Activated CD4-positive, alpha-beta T cell treated with anti-CD3 and anti-CD28 coated beads, Interleukin-2, amount 50 U/mL, for 1 hour (primary cell): ENCODE measurements around the gene IL4R.
"Not testable (repeated sequence)": the region's sequence is repeated elsewhere in the genome, so short reads cannot be mapped to it uniquely, and the experiment has no call there.

Experiments used
- DNase-seq: peaks from one replicate; pipeline ENCODE4 v3.0.0-alpha.2; 2020

IL4R gene

DNA sequence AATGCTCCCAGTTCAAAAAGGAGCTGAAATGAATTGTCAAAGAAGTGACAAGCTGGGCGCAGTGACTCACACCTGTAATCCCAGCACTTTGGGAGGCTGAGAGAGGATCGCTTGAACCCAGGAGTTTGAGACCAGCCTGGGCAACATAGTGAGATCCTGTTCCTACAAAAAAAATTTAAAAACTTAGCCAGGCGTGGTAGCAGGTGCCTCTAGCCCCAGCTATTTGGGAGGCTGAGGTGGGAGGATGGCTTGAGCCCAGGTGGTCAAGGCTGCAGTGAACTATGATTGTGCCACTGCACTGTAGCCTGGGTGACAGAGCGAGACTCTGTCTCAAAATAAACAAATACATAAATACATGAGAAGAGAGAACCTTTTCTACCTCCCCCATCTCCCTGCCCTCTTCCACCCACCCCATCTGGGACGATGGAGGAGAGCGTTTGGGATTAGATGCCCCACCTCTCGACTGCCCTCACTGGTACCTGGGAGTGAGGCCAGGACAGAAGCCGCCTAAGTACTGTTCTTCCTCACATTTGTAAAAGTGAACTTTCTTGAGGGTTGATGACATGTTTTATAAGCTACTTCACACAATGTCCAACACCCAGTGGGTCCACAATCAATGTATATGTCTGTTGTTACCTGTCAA is 2.4 kb downstream of the IL4R start:
- no peak for DNase-seq

DNA sequence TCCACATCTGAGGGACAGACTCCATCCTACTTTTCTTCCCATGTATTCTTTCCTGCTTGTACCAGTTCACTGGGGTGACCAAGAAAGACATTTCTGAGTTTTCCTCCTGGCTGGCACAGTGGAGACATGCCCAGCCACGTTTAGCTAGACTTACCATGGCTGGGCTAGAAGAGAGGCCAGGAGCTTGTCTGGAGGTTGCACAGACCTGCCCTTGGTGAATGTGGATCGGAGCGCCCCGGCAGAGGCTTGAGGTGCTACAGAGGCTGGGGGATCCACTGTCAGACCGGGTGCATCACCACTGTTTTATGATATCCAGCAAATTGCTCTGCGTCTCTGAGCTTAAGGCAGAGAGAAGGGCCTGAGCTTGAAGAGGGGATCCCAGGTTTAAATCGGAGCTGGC is 3.5 kb downstream of the IL4R start:
- no peak for DNase-seq

GRCh38 chr16:27317738-27318391 is 4.1 kb downstream of the IL4R start:
- DNase-seq = peak; percentile 31

DNA sequence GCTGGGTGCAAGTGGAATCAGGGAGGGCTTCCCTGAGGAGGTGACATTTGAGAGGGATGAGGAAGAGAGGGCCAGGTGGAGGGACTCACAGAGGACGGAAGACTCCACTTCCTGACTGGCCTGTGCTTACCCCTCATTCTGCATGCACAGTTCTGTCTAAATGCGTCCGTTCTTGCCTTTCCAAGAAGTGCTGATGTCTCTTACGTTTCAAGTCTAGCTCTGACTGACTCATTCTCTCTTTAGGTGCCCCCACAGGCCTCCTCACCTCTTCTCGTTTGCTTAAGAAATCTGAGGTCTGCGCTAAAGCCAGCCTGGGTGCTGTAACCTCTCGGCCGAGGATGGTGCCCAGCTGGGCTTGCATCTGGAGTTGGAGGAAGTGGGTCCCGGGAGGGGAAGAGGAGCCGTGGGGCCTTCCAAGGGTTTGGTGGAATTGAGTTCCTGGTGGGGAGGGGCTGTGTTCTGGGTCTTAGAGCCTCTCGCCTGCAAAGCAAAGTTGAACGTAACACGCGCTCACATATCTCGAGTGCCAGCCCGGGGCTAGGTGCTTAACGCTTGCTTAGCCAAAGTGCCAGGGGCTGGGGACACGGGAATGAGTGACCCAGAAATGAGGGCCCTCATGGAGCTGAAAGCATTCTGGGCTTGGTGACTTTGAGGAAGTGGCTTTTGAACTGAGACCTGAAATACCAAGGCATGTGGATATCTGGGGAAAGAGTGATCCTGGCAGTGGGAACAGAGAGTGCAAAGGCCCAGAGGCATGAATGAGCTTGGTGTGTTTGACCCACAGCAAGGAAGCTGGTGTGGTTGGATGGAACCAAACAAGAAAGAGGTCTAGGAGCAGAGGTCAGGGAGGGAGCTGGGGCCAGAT is 4.8 kb downstream of the IL4R start:
- DNase-seq = peak; percentile 50

- no peak for DNase-seq
Observed at GRCh38 chr16:27319257-27319965, 5.6 kb downstream of the IL4R start.

GRCh38 chr16:27320261-27321012 is 6.7 kb downstream of the IL4R start:
- DNase-seq = no peak

DNA sequence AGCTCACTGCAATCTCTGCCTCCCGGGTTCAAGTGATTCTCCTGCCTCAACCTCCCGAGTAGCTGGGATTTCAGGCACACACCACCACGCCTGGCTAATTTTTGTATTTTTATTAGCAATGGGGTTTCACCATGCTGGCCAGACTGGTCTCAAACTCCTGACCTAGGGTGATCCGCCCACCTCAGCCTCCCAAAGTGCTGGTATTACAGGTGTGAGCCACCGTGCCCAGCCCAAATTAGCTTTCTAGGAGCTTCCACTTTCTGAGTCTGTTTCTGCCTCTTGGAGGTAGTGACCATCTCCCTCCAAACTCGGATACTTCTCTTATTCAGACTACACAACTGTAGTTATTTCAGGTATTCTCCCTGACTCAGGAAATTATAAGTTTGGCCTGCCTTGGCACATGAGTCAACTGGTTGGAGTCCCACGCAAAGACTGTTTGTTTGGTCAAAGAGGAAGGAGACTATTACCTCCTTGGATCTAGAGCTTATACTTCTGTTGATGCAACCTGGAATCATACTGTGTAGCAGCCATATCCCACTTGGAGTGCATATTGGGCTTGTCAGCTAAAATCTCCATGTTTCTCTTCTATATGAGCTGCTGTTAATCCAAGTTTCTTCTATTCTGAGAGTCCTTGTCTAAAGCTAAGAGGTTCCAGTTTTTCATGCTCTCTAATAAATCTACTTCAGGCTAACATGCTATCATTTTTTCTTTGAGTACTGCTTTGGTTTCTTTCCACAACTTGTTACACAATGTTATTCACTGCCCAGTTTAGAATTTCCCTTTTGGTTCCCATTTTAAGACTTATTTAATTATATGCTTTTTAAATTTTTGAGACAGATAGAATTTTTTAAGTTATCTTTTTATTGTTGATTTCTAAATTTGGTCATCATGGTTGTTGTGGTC is 7.5 kb downstream of the IL4R start:
- DNase-seq = no peak

- no peak for DNase-seq
Observed at GRCh38 chr16:27322858-27323780, 9.3 kb downstream of the IL4R start.

DNA sequence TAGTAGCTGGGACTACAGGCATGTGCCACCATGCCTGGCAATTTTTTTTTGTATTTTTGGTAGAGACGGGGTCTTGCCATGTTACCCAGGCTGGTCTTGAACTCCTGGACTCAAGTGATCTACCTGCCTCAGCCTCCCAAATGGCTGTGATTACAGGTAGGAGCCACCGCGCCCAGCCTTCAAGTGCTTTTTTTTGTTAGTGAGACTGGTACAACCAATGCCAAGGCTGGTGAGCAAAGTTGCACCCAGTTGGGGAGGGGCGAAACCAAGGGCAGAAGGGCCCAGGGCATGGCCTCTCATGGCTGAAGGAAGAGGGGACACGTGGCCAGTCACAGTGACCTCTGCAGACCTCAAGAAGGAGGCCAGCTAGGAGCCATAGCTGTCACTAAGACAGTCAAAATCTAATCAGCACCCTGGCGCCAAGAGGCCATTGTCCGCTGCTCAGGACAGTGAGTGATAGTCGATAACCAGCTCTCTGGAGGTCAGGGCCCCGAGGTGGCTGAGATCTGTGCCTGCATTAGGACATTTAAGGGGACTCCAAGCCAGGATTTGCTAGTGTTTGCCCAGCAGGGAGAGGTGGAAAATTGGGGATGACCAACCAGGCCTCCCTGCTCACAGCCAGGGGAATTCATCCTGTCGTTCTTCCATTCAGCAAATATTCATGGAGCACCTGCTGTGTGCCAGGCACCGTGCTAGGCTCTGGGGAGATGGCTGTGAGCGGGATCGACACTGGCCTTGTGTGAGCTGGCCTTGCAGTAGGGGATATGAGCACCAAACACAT is 10.2 kb downstream of the IL4R start:
- no peak for DNase-seq

GRCh38 chr16:27324851-27325301 is 11.1 kb downstream of the IL4R start:
- no peak for DNase-seq

- DNase-seq = no peak
Observed at GRCh38 chr16:27325736-27326135, 12.0 kb downstream of the IL4R start.

- no peak for DNase-seq
Observed at GRCh38 chr16:27326251-27326650, 12.5 kb downstream of the IL4R start.

DNA sequence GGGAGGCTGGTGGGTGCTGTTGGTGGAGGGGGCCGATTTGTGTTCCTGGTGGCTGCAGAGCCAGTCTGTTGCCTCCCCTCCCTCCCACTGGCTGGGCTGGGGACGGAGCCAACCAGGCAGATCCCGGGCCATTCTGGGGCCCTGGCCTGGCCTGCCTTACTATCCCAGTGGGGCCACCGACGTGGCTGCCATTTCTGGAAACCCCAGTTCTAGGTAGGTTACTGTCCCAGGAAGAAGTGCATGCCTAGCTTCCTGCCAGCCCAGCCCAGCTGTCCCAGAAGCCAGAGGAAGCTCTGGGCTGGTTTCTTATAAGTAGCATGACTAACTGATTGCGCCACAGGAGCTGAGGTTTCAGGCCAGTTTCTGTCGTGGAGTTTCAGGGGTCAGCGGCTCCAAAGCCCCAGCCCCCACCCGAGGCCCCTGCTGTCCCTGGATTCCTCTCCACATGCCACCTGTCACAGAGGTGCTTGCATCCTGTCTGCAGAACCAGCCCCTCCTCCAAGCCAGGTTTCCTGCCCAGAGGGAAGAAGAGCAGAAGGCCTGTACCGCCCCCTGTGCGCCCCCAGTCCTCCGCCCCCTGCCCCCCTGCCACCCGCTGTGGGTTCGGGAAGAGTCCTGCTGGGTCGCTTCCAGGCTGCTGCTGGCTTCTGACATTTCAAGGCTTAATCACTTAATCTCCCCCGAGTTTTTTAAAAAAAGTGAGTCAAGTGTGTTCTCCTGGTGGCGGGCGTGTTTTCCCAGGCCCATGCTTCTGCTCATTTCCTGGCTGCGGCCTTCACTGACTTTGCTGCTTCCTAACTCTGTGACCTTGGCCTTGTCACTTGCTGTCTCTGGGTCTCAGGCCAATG is 13.2 kb downstream of the IL4R start:
- peak; percentile 28 for DNase-seq

DNA sequence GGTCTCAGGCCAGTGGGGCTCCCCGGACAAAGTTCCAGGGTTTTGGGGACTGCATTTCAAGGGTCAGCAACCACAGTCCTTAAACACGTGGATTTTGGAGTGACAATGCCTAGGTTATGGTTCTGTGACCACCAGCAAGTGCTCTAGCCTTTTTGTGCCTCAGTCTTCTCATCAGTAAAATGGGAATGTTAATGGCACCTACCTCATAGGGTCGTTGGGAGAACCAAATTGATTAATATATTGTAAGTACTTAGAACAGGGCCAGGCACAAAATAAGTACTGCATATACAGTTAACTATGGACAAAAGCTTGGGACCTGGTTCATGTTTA is 13.8 kb downstream of the IL4R start:
- DNase-seq = no peak

DNA sequence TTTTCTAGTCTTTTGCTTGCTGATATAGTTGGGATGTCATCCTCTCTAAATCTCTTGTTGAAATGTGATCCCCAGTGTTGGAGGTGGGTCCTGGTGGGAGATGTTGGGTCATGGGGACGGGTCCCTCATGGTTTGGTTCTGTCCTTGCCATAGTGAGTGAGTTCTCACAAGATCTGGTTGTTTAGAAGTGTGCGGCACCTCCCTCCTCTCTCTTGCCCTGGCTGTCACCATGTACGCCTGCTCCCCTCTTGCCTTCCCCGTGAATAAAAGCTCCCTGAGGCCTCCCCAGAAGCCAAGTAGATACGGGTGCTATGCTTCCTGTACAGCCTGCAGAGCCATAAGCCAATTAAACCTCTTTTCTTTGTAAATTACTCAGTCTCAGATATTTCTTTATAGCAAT is 15.2 kb downstream of the IL4R start:
- DNase-seq = no peak

DNA sequence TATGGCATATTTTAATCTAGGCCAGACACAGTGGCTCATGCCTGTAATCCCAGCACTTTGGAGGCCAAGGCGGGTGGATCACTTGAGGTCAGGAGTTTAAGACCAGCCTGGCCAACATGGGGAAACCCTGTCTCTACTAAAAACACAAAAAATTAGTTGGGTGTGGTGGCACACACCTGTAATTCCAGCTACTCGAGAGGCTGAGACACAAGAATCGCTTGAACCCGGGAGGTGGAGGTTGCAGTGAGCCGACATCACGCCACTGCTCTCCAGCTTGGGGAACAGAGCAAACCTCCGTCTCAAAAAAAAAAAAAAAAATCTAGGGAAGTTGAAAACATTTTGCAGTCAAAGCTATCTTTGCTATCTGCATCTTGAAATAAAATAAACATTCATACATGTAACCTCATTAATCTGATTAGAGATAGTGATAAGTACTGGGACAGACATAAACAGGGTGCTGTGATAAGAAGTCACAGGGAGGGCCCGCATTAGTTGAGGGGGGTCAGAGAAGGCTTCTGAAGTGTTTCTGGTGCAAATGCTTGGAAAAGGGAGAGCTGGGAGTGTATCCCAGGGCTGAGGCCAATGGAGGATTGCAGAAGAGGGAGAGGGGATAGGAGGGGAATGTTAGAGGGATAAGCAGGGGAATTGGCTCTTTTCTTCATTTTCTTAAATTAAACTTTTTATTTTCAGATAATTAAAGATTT is 15.8 kb downstream of the IL4R start:
- not testable (repeated sequence) for DNase-seq

DNA sequence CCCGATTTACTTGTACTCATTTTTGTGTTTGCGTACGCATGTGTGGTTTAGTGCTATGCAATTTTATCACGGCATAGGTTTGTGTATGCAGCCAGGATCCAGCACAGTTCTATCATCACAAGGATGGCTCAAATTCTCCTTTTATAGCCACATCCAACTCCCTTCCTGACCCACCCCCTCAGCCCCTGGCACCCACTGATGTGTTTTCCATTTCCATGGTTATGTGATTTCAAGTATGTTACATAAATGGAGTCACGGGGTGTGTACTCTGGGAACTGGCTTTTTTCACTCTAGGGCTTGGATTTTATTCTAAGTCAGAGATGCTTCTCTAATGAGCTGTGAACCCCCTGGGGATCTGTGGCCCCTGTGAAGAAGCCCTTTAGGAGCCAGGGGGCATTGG is 16.8 kb downstream of the IL4R start:
- no peak for DNase-seq

GRCh38 chr16:27332105-27332504 is 18.3 kb downstream of the IL4R start:
- no peak for DNase-seq
